HCT116 (cell line): ENCODE results near the gene LRFN3. TPM values are rescaled to one million over a fixed set of nuclear protein-coding genes. Genes with fewer than 3 reads are reported as not detected.

Experiments
- ATAC-seq: fragments of 200-7000 bp; cut with Tn5 transposase; 2 replicates; pipeline ENCODE4 v1.9.1; 2020; ENCODE audit warnings: mild to moderate bottlenecking, moderate library complexity
- BruUV-seq: library from RNA; stranded (reverse); fragments of 400-500 nt; replicated peaks from 2 replicates; lab custom pipeline; 2021; lab: Mats Ljungman, UMichigan
- CTCF ChIA-PET: fragments of 300-600 bp; sonication (Branson Sonifier 250); formaldehyde crosslinking; loops from one replicate; lab custom pipeline; 2021; ENCODE audit warnings: antibody characterized with exemption; lab: Charles Lee
- POLR2A ChIA-PET: fragments of 300-600, 350-600 bp; sonication (Branson Sonifier 250); formaldehyde crosslinking; loops from one replicate; lab custom pipeline; 2021; ENCODE audit warnings: antibody characterized with exemption; lab: Charles Lee
- RAD21 ChIA-PET, 2 experiments: fragments of 300-600 bp; sonication (Branson Sonifier 250); formaldehyde crosslinking; loops; one replicate each; lab custom pipeline; 2023; ENCODE audit warnings: low total read pairs in 2 of 2; ENCODE audit not compliant: uncharacterized antibody in 2 of 2, unreplicated experiment in 2 of 2, low non-redundant PET in 1 of 2; lab: Charles Lee
- DNase-seq: peaks from one replicate; pipeline ENCODE4 v3.0.0-alpha.2; 2010; ENCODE audit warnings: low read depth, low spot score
- H2AFZ ChIP-seq: fragments of 200-600 bp; shearing (Covaris generic), sonication (generic); 2 replicates; pipeline ENCODE4 v1.6.1; 2017; ENCODE audit warnings: low read depth, mixed run types, mixed read lengths, antibody characterized with exemption, low read length; ENCODE audit not compliant: poor library complexity, severe bottlenecking
- H3K27ac ChIP-seq: 2 replicates; pipeline ENCODE4 v1.5.1; 2012; ENCODE audit warnings: low read depth, low read length
- H3K27me3 ChIP-seq: fragments of 200-600 bp; sonication (generic); 2 replicates; pipeline ENCODE4 v1.6.1; 2016; ENCODE audit warnings: mixed run types, low read length, mixed read lengths; ENCODE audit not compliant: insufficient read depth
- H3K36me3 ChIP-seq, 2 experiments: fragments of 200-500 bp in 1 of 2; fragments of 200-600 bp in 1 of 2; sonication (Bioruptor generic) in 1 of 2; sonication (generic) in 1 of 2; 2 replicates each; pipeline versions ENCODE4 v1.5.1 to v1.6.1; 2014 to 2016; ENCODE audit warnings: low read length in 2 of 2, inconsistent platforms in 1 of 2, mixed read lengths in 1 of 2, mixed run types in 1 of 2; ENCODE audit not compliant: insufficient read depth in 2 of 2, control insufficient read depth in 1 of 2
- H3K4me1 ChIP-seq, 2 experiments: fragments of 200-600 bp in 1 of 2; sonication (generic) in 1 of 2; 2 replicates each; pipeline versions ENCODE4 v1.5.1 to v1.6.1; 2012 to 2017; ENCODE audit warnings: low read length in 2 of 2, inconsistent platforms in 1 of 2, mild to moderate bottlenecking in 1 of 2, mixed read lengths in 1 of 2, mixed run types in 1 of 2, moderate library complexity in 1 of 2; ENCODE audit not compliant: insufficient read depth in 2 of 2, control insufficient read depth in 1 of 2
- H3K4me2 ChIP-seq: fragments of 200-600 bp; sonication (generic); 2 replicates; pipeline ENCODE4 v1.6.1; 2017; ENCODE audit warnings: mixed run types, low read length, mixed read lengths
- H3K4me3 ChIP-seq, 2 experiments: fragments of 200-600 bp in 1 of 2; sonication (generic) in 1 of 2; replicated peaks in 1 of 2; 2 replicates each; pipeline ENCODE4 v1.5.1; 2011 to 2016; ENCODE audit warnings: low read length in 2 of 2, control low read depth in 1 of 2, low read depth in 1 of 2, mild to moderate bottlenecking in 1 of 2, mixed read lengths in 1 of 2, mixed run types in 1 of 2
- H3K79me2 ChIP-seq: fragments of 200-600 bp; sonication (generic); 2 replicates; pipeline ENCODE4 v1.6.1; 2017; ENCODE audit warnings: mild to moderate bottlenecking, mixed run types, low read length, moderate library complexity, mixed read lengths; ENCODE audit not compliant: insufficient read depth
- H3K9ac ChIP-seq: fragments of 200-600 bp; sonication (generic); 2 replicates; pipeline ENCODE4 v1.6.1; 2016; ENCODE audit warnings: low read length, mixed read lengths
- H3K9me2 ChIP-seq: fragments of 200-600 bp; sonication (generic), shearing (Covaris generic); 2 replicates; pipeline ENCODE4 v1.6.1; 2017; ENCODE audit warnings: mixed run types, mild to moderate bottlenecking, moderate library complexity; ENCODE audit not compliant: insufficient read depth
- H3K9me3 ChIP-seq, 2 experiments: fragments of 200-500 bp in 1 of 2; fragments of 200-600 bp in 1 of 2; sonication (Bioruptor generic) in 1 of 2; sonication (generic) in 1 of 2; 2 replicates each; pipeline ENCODE4 v1.6.1; 2014 to 2017; ENCODE audit warnings: low read length in 2 of 2, mixed read lengths in 2 of 2, inconsistent platforms in 1 of 2, low read depth in 1 of 2, mild to moderate bottlenecking in 1 of 2, mixed run types in 1 of 2, moderate library complexity in 1 of 2; ENCODE audit not compliant: control insufficient read depth in 1 of 2, insufficient read depth in 1 of 2
- H4K20me1 ChIP-seq: fragments of 200-600 bp; sonication (generic), shearing (Covaris generic); 2 replicates; pipeline ENCODE4 v1.6.1; 2017; ENCODE audit warnings: mixed run types, mild to moderate bottlenecking, moderate library complexity; ENCODE audit not compliant: insufficient read depth
- ATF3 ChIP-seq: IDR thresholded peaks from 2 replicates; pipeline ENCODE4 v1.6.1; 2012
- CBX3 ChIP-seq: IDR thresholded peaks from 2 replicates; pipeline ENCODE4 v1.6.1; 2012; ENCODE audit warnings: low read depth
- CEBPB ChIP-seq: IDR thresholded peaks from 2 replicates; pipeline ENCODE4 v1.6.1; 2012; ENCODE audit warnings: low read depth
- CTCF ChIP-seq, 3 experiments: fragments of 200-600 bp in 1 of 3; sonication (generic) in 1 of 3; IDR thresholded peaks in 2 of 3; conservative IDR thresholded peaks in 1 of 3; 2 replicates each; pipeline ENCODE4 v1.5.1; 2012 to 2017; ENCODE audit warnings: low read depth in 2 of 3, low read length in 2 of 3, antibody characterized with exemption in 1 of 3, borderline replicate concordance in 1 of 3, control low read depth in 1 of 3, mild to moderate bottlenecking in 1 of 3, mixed read lengths in 1 of 3, mixed run types in 1 of 3, moderate library complexity in 1 of 3; ENCODE audit not compliant: insufficient read depth in 1 of 3
- ELF1 ChIP-seq: IDR thresholded peaks from 2 replicates; pipeline ENCODE4 v1.6.1; 2012; ENCODE audit warnings: low read depth, borderline replicate concordance
- FOSL1 ChIP-seq: IDR thresholded peaks from 2 replicates; pipeline ENCODE4 v1.6.1; 2012; ENCODE audit warnings: low read depth
- JUND ChIP-seq: IDR thresholded peaks from 2 replicates; pipeline ENCODE4 v1.6.1; 2012
- MAX ChIP-seq: IDR thresholded peaks from 2 replicates; pipeline ENCODE4 v1.6.1; 2012
- POLR2A ChIP-seq: IDR thresholded peaks from 2 replicates; pipeline ENCODE4 v1.7.0; 2011; ENCODE audit warnings: borderline replicate concordance; ENCODE audit not compliant: insufficient read depth, insufficient read length; ENCODE audit errors: extremely low read depth
- POLR2AphosphoS5 ChIP-seq: IDR thresholded peaks from 2 replicates; pipeline ENCODE4 v1.6.1; 2011; ENCODE audit warnings: mild to moderate bottlenecking, low read depth, low read length, moderate library complexity
- REST ChIP-seq: IDR thresholded peaks from 2 replicates; pipeline ENCODE4 v1.6.1; 2012; ENCODE audit warnings: low read depth
- SP1 ChIP-seq: IDR thresholded peaks from 2 replicates; pipeline ENCODE4 v1.6.1; 2012; ENCODE audit warnings: low read depth
- SRF ChIP-seq: IDR thresholded peaks from 2 replicates; pipeline ENCODE4 v1.6.1; 2012; ENCODE audit warnings: low read depth
- TCF7L2 ChIP-seq: IDR thresholded peaks from 2 replicates; pipeline ENCODE4 v1.7.0; 2011; ENCODE audit warnings: borderline replicate concordance, inconsistent platforms; ENCODE audit not compliant: insufficient read depth, insufficient read length; ENCODE audit errors: extremely low read depth
- YY1 ChIP-seq: IDR thresholded peaks from 2 replicates; pipeline ENCODE4 v1.6.1; 2011; ENCODE audit warnings: low read length, low read depth, moderate library complexity, mild to moderate bottlenecking; ENCODE audit not compliant: insufficient replicate concordance; ENCODE audit errors: extremely low read depth
- ZBTB33 ChIP-seq: IDR thresholded peaks from 2 replicates; pipeline ENCODE4 v1.6.1; 2011; ENCODE audit warnings: mild to moderate bottlenecking, low read length, moderate library complexity; ENCODE audit not compliant: insufficient replicate concordance; ENCODE audit errors: extremely low read depth
- ZFX ChIP-seq: fragments of 450-650 bp; IDR thresholded peaks from 2 replicates; pipeline ENCODE4 v1.6.1; 2017
- ZNF274 ChIP-seq: fragments of 200-500 bp; sonication (Bioruptor generic); IDR thresholded peaks from 2 replicates; pipeline ENCODE4 v1.6.1; 2014; ENCODE audit warnings: mild to moderate bottlenecking, low read depth, low read length, inconsistent platforms
- intact Hi-C: fragments of 100-400 bp; cut with micrococcal nuclease; formaldehyde crosslinking; loops from 2 replicates; pipeline ENCODE4 v1.10.0; 2022
- total RNA-seq: library from RNA; stranded (reverse); gene quantifications from one replicate; pipeline ENCODE4 v1.2.1, GENCODE V29; 2021; ENCODE audit not compliant: unreplicated experiment

The LRFN3 gene
- total RNA-seq, 1 experiment from 2014 or later = 18.8 TPM

GRCh38 chr19:35958660-35959039 lies 22.5 kb downstream of the LRFN3 start:
- CTCF ChIA-PET = no interaction called here
- ATAC-seq = no peak; the same call in 1 of the 2 replicates

More at GRCh38 chr19:35958660-35959039, 22.5 kb downstream of the LRFN3 start:
- RAD21 ChIA-PET = no interaction called here
- H3K27me3 ChIP-seq = no peaks in the 10 kb centered on the region
- no peak overlapping the region for H3K9ac ChIP-seq
- peak overlapping the region in 1 of 2 experiments; percentile 28; a peak in 1 of 4 replicates for H3K4me3 ChIP-seq
- no peak overlapping the region; the same call in 1 of the 2 replicates for H3K27ac ChIP-seq
- no peaks in the 10 kb centered on the region for H3K9me3 ChIP-seq
- no peak for TF ChIP-seq MAX
- no peak for TF ChIP-seq FOSL1
- no peak for TF ChIP-seq ZNF274
- no peak for TF ChIP-seq TCF7L2
- TF ChIP-seq ELF1 = no peak
- no peak for TF ChIP-seq REST
- TF ChIP-seq CEBPB = no peak
- no peak for TF ChIP-seq SP1
- no peak for TF ChIP-seq POLR2A
- TF ChIP-seq YY1 = no peak
- TF ChIP-seq ZFX = no peak
- no peak for TF ChIP-seq CTCF (IDR thresholded peaks at IDR 0.05 in 2 of 3, conservative IDR thresholded peaks at IDR 0.05 in 1 of 3; ENCODE audit: borderline replicate concordance in 1 of 3, insufficient read depth in 1 of 3, low read depth in 2 of 3, low read length in 2 of 3)
- TF ChIP-seq POLR2AphosphoS5 = no peak
- TF ChIP-seq ATF3 = no peak
- no peak for TF ChIP-seq SRF
- TF ChIP-seq ZBTB33 = no peak
- no peak for TF ChIP-seq CBX3
- no peak for TF ChIP-seq JUND
- no peaks in the 10 kb centered on the region for H3K36me3 ChIP-seq
- H4K20me1 ChIP-seq = no peaks in the 10 kb centered on the region
- no peaks in the 10 kb centered on the region for H3K9me2 ChIP-seq
- POLR2A ChIA-PET = interaction anchor here (1.3 kb wide), 1 partner anchor 50 kb away, joined by 4 read pairs; the partner anchor contains the start of gene SYNE4
- H3K79me2 ChIP-seq = no peaks in the 10 kb centered on the region
- no peak overlapping the region for H2AFZ ChIP-seq
- H3K4me1 ChIP-seq = peaks cover 9 to 11% of the 10 kb centered on the region in 2 experiments; a peak in 3 of 4 replicates
- intact Hi-C loops = no loop called here
- no peak for DNase-seq
- H3K4me2 ChIP-seq = peak overlapping the region; percentile 53
- BruUV-seq = no TSS peak
